PFSK-1 (cell line): ENCODE data around the gene CNTN4.

ENCODE experiments used
- SIN3A ChIP-seq: IDR thresholded peaks from 2 replicates; pipeline ENCODE4 v1.6.1; 2012; ENCODE audit warnings: mild to moderate bottlenecking, low read length, moderate library complexity, borderline replicate concordance; ENCODE audit not compliant: insufficient read depth
- TAF1 ChIP-seq: IDR thresholded peaks from 2 replicates; pipeline ENCODE4 v1.6.1; 2012; ENCODE audit warnings: low read length, control low read depth, borderline replicate concordance; ENCODE audit not compliant: insufficient read depth

DNA sequence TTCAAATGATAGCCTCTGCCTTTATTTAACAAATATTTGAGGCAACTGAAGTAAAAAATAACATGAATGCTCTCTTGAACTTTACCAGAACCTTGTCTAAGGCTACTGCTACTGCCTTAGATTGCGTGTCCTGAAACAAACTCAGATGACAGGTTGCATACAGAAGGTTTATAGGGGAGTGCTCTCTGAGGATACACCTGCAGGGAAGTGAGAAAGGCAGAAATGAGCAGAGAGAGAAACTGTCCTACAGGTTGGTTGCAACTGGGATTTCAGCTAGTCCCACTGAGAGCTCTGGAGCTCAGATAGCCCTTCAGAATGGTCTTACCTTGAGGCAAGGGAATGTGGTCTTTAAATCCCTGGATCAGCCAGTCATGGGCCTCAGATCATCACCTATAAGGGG is 846.0 kb downstream of the CNTN4 start:
- TF ChIP-seq TAF1 (no peak), SIN3A (no peak)
